ENCODE measurements around the gene IFNGR2. TPM values are rescaled to one million over a fixed set of nuclear protein-coding genes. Genes with fewer than 3 reads are reported as not detected.
"Not testable (repeated sequence)": the region's sequence is repeated elsewhere in the genome, so short reads cannot be mapped to it uniquely, and the experiment has no call there.

IFNGR2 gene
- total RNA-seq, result 37.0 TPM
- long read RNA-seq, transcript IFNGR2-201 (7 exons, 2,221 nt), result major isoform, 90 of 117 reads
- long read RNA-seq, partial matches to known transcripts, result 7 of 117 reads
- long read RNA-seq, other reads (novel, unspliced or antisense), result 14 of 117 reads

DNA sequence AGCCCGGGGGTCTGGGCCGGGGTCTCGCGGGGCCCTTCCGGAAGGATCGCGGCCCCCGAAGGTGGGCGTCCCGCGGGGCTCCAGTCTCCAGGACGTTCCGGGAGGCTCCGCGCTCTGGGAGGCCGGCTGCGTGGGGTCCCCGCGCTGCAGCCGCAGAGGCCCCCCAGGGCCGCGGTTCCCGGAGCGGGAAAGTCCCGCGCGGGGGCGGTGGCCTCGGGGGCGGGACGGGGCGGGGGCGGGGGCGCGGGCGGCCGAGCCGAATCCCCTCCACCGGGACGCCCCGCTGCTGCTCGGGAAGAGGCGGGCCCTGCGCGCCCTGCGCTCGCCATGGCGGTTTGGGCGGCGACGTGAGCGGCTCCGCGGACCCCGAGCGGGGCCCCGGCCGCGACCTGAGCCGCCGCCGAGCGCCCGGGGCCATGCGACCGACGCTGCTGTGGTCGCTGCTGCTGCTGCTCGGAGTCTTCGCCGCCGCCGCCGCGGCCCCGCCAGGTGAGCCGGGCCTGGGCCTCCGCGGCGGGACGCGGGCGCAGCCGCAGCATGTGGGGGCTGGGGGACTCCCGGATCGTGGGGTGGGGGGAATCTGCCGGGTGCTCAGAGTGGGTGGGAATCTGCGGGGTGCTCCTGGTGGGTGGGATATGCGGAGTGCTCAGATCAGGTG lies at the start of gene IFNGR2:
IFNGR2 (plus strand) TSS at position 286 of the 658 bp plus-strand sequence; CDS start at position 417, 131 bp downstream.
- peak; percentile 79 for DNase-seq (ENCODE audit: low spot score)
- intact Hi-C loops (cut with DNase I), result loop anchor here (2.0 to 5.0 kb wide), 2 partner anchors 22 to 39 kb away; no protein-coding TSS in a partner anchor

- DNase-seq (ENCODE audit: low spot score), result no peak
- intact Hi-C loops (cut with DNase I), result no loop called here
These were observed 47.9 kb upstream of the IFNGR2 start for GRCh38 chr21:33355355-33355754.

DNA sequence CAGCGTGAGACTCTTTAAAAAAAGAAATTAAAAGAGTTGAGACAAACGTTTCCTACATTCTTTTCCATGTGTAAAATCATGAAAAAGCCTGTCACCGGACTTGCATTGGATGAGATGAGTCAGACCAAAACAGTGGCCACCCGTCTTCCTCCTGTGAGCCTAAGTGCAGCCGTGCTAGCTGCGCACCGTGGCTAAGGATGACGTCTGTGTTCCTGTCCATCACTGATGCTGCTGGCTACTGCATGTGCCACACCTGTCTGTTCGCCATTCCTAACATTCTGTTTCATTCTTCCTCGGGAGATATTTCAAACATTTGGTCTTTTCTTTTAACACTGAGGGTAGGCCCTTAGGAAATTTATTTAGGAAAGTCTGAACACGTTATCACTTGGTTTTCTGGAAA lies 47.2 kb upstream of the IFNGR2 start:
- intact Hi-C loops (cut with DNase I), result no loop called here
- no peak for DNase-seq (ENCODE audit: low spot score)

DNA sequence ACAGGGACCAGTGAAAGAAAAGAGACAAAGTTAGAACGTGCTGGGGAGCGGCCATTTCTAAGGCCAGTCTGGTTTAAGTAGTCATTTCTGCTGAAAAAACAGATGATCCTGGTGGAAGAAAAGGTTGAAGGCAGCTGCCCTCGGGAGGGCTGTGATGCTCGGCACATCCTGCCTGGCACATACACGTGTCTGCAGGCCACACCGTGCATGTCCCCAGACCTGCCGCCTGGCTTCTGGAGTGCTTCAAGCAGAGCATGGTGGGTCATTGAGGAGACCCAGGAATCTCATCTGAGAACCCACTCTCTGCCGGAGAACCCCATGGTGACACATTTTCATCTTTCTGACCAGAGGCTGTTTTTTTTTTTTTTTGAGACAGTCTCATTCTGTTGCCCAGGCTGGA lies 46.0 kb upstream of the IFNGR2 start:
- intact Hi-C loops (cut with DNase I), result no loop called here
- no peak for DNase-seq (ENCODE audit: low spot score)

DNA sequence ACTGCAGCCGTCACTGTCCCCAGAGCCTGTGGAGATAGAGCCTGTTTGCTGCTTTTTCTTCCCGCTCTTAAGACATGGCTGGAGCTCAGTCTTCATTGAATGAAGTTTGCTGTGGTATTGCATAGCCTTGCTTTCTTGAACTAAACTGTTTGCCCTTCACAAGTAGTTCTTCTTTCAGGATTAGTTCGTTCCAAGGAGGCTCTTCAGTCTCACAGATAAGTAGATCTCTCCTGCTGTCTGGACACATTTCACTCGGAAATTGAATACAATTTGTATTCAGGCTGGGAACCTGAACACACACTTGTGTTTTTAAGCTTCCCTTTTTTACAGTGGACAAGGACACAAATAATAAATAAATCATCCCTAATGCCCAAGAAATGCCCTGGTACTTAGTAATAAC lies 43.8 kb upstream of the IFNGR2 start:
- no peak for DNase-seq (ENCODE audit: low spot score)
- intact Hi-C loops (cut with DNase I), result no loop called here

DNA sequence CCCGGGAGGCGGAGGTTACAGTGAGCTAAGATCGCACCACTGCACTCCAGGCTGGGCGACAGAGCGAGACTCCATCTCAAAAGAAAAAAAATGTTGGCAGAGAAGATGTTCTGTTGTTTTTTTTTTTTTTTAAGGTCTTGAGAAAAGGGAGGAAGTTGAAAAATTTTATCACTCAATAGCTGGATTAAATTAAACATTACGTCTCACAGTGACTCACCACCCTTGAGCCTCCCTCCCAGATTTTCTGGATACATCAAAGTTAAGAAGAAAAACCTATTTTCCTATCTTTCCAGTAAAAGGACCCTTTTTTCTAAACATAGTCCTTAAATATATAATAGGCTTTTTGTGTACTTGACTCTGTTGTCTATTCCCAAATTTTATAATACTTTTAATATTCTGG lies 42.9 kb upstream of the IFNGR2 start:
- intact Hi-C loops (cut with DNase I), result loop anchor here (2.0 to 5.0 kb wide), 2 partner anchors 35 to 163 kb away; partner anchors contain the start of gene IFNAR1
- no peak for DNase-seq (ENCODE audit: low spot score)

GRCh38 chr21:33360881-33361602 lies 42.2 kb upstream of the IFNGR2 start:
- DNase-seq (ENCODE audit: low spot score), result peak; percentile 90
- intact Hi-C loops (cut with DNase I), result loop anchor here (2.0 to 5.0 kb wide), 2 partner anchors 36 to 164 kb away; partner anchors contain the start of gene IFNAR1

DNA sequence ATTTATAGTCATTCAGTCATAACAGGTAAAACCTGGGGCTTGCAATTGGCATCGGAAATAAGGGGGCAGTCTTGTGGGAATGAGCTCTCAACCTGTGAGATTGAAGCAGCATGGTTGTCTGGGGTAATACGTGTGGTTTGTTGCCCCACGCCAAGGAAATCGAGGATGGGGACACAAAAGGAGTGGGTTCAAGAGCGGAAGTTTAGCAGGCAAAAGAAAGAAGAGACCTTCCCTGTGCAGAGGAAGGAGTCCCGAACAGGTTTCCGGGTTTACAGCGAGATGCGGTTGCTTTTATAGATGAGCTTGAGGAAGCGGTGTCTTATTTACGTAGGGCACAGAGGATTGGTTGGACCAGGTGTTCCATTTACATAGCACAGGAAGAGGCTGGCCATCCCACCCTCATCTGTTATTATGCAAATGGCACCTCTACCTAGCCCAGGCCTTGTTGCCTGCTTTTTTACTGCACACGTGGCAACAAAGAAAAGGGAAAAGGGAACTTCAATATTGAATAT lies 41.1 kb upstream of the IFNGR2 start:
- intact Hi-C loops (cut with DNase I), result loop anchor here (5.0 kb wide), 1 partner anchor 165 kb away; no protein-coding TSS in a partner anchor
- peak; percentile 84 for DNase-seq (ENCODE audit: low spot score)

- intact Hi-C loops (cut with DNase I), result loop anchor here (5.0 kb wide), 1 partner anchor 167 kb away; no protein-coding TSS in a partner anchor
- DNase-seq (ENCODE audit: low spot score), result not testable (repeated sequence)
These were observed 39.2 kb upstream of the IFNGR2 start for GRCh38 chr21:33363911-33364609.

GRCh38 chr21:33364830-33365229 lies 38.4 kb upstream of the IFNGR2 start:
- intact Hi-C loops (cut with DNase I), result loop anchor here (5.0 kb wide), 1 partner anchor 168 kb away; no protein-coding TSS in a partner anchor
- no peak for DNase-seq (ENCODE audit: low spot score)

- intact Hi-C loops (cut with DNase I), result no loop called here
- no peak for DNase-seq (ENCODE audit: low spot score)
These were observed 35.8 kb upstream of the IFNGR2 start for GRCh38 chr21:33367309-33367973.

DNA sequence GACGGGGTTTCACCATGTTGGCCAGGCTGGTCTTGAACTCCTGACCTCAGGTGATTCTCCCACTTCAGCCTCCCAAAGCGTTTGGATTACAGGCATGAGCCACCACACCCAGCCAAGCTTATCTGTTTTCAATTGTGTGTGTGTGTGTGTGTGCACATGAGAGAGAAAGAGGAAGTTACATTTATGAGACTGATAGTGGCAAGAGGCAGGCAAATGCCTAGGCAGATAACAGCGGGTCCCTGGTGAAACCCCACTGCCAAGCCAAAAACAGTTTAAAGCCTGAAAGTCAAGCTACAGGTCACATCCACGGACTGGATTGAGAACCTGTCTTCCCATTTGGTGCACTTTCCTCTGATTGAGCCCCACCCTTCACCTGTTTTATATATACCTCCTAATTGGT lies 35.1 kb upstream of the IFNGR2 start:
- no peak for DNase-seq (ENCODE audit: low spot score)
- intact Hi-C loops (cut with DNase I), result no loop called here

GRCh38 chr21:33368576-33368975 lies 34.6 kb upstream of the IFNGR2 start:
- DNase-seq (ENCODE audit: low spot score), result no peak
- intact Hi-C loops (cut with DNase I), result no loop called here

DNA sequence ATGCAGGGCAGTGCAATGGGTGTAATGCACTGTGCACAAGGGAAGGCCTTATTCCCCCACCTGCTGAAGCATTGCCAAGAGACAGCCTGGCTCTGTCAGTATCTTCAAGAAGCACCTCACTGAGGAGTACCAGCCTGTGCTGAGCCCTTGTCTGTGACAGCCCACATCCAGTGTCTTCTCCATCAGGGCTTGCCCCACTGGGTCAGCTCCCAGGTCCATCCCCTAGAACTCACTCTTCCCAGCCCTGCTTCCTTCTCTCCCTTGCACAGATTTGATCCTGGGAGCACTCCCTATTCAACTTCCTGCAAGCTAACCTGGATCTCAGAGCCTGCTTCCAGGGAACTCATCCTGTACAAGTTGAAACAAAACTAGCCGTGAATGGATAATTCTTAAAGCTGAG lies 33.6 kb upstream of the IFNGR2 start:
- no peak for DNase-seq (ENCODE audit: low spot score)
- intact Hi-C loops (cut with DNase I), result no loop called here

- intact Hi-C loops (cut with DNase I), result no loop called here
- no peak for DNase-seq (ENCODE audit: low spot score)
These were observed 32.9 kb upstream of the IFNGR2 start for GRCh38 chr21:33370305-33370704.

- intact Hi-C loops (cut with DNase I), result no loop called here
These were observed 31.8 kb upstream of the IFNGR2 start for GRCh38 chr21:33371366-33371765.

GRCh38 chr21:33372582-33372981 lies 30.6 kb upstream of the IFNGR2 start:
- no peak for DNase-seq (ENCODE audit: low spot score)
- intact Hi-C loops (cut with DNase I), result no loop called here

More at GRCh38 chr21:33371366-33371765, 31.8 kb upstream of the IFNGR2 start:
- no peak for DNase-seq (ENCODE audit: low spot score)

DNA sequence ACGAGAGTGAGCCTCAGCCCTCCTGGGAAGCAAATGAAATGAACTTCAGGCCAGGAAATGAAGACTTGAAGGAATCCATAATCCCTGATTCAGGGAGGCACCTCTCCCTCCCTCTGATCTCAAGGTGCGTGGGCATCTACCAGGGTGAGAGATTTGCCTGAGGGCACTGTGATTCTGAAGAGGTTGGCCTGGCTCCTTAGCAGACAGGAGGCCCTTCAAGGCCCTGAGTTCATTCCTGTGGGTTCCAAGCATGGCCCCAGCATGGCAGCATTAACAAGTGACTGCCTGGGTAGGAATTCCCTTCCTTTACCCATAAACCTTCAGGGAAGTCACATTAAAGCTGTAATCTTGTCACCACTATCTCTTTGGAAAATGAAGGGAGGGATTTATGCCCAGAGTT lies 29.8 kb upstream of the IFNGR2 start:
- intact Hi-C loops (cut with DNase I), result no loop called here
- DNase-seq (ENCODE audit: low spot score), result no peak

DNA sequence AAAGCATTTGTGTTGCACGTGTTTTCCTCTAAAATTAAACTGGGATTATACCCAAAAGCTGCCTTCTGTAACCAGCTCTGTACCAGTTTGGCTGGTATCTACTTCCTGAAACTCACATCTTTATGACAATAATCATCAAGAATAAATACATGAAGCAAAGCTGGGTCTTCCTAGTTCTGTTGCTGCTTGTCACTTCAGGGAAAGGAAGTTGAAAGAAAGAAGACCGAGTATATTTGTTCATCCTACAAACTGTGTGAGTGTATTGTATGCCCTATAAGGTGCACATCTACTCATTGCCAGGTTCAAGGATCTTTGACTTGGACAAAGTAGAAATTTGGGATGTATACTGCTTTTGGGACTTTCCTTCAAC lies 29.1 kb upstream of the IFNGR2 start:
- DNase-seq (ENCODE audit: low spot score), result no peak
- intact Hi-C loops (cut with DNase I), result loop anchor here (2.0 kb wide), 1 partner anchor 175 kb away; no protein-coding TSS in a partner anchor
